ENCODE data around the gene MAJIN. TPM values are rescaled to one million over a fixed set of nuclear protein-coding genes. Genes with fewer than 3 reads are reported as not detected.

MAJIN gene
- total and polyA plus RNA-seq, 9 of the 15 experiments (the other 6 are each of a cell fraction or from before 2014, with no cell fraction given) = 0.17 to 0.83 (median 0.24) TPM; not detected in 2

DNA sequence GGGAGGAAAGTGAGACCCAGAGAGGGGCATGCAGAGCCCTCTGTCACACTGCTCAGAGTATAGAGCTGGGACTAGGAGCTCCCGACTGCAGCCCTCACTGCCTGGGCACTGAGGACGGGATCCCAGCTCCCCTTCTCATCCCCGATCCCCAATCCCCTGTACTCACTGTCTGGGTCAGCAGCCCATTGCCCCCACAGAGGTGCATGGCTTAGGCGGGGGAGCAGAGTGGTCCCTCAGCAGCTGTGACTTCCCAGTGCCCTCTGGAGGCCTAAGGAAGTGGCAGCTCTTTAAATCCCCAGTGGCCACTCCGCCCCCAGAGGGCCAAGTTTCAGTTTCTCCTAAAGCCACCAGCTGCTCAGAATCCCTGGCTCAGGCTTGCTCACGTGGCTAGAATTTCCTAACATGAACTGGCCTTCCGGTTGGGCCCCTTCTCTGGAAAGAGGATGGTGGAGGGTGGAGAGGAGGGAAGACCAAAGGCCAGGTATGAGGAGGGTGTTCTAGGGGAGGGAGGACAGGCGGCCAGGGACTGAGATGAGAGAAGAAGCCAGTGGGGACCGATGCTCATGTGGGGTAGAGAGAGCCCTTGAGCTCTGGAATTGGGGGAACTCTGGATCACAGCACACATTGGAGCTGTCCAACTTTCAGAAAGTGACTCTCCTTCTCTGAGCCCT lies 24.9 kb upstream of the MAJIN start, which contains the start of gene BATF2 (continued):
- TF ChIP-seq, protein P1, sequence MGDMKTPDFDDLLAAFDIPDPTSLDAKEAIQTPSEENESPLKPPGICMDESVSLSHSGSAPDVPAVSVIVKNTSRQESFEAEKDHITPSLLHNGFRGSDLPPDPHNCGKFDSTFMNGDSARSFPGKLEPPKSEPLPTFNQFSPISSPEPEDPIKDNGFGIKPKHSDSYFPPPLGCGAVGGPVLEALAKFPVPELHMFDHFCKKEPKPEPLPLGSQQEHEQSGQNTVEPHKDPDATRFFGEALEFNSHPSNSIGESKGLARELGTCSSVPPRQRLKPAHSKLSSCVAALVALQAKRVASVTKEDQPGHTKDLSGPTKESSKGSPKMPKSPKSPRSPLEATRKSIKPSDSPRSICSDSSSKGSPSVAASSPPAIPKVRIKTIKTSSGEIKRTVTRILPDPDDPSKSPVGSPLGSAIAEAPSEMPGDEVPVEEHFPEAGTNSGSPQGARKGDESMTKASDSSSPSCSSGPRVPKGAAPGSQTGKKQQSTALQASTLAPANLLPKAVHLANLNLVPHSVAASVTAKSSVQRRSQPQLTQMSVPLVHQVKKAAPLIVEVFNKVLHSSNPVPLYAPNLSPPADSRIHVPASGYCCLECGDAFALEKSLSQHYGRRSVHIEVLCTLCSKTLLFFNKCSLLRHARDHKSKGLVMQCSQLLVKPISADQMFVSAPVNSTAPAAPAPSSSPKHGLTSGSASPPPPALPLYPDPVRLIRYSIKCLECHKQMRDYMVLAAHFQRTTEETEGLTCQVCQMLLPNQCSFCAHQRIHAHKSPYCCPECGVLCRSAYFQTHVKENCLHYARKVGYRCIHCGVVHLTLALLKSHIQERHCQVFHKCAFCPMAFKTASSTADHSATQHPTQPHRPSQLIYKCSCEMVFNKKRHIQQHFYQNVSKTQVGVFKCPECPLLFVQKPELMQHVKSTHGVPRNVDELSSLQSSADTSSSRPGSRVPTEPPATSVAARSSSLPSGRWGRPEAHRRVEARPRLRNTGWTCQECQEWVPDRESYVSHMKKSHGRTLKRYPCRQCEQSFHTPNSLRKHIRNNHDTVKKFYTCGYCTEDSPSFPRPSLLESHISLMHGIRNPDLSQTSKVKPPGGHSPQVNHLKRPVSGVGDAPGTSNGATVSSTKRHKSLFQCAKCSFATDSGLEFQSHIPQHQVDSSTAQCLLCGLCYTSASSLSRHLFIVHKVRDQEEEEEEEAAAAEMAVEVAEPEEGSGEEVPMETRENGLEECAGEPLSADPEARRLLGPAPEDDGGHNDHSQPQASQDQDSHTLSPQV (IDR thresholded peaks at IDR 0.05) = peak; percentile 87
- TF ChIP-seq, protein P2, sequence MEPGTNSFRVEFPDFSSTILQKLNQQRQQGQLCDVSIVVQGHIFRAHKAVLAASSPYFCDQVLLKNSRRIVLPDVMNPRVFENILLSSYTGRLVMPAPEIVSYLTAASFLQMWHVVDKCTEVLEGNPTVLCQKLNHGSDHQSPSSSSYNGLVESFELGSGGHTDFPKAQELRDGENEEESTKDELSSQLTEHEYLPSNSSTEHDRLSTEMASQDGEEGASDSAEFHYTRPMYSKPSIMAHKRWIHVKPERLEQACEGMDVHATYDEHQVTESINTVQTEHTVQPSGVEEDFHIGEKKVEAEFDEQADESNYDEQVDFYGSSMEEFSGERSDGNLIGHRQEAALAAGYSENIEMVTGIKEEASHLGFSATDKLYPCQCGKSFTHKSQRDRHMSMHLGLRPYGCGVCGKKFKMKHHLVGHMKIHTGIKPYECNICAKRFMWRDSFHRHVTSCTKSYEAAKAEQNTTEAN (CRISPR knock-in tag; IDR thresholded peaks at IDR 0.05) = 0 out of 2 replicates have a peak, but pooled peaks have one; percentile 18
- no peak for TF ChIP-seq ZNF79 (CRISPR knock-in tag; IDR thresholded peaks at IDR 0.05; ENCODE audit: low read depth)
- TF ChIP-seq ZNF780A (CRISPR knock-in tag; IDR thresholded peaks at IDR 0.05) = no peak
- TF ChIP-seq ZNF354B (CRISPR knock-in tag; IDR thresholded peaks at IDR 0.05) = no peak
- TF ChIP-seq CBFA2T3 (IDR thresholded peaks at IDR 0.05) = no peak
- TF ChIP-seq MBD2 (IDR thresholded peaks at IDR 0.05; ENCODE audit: borderline replicate concordance, low read depth) = no peak
- TF ChIP-seq, protein P3, sequence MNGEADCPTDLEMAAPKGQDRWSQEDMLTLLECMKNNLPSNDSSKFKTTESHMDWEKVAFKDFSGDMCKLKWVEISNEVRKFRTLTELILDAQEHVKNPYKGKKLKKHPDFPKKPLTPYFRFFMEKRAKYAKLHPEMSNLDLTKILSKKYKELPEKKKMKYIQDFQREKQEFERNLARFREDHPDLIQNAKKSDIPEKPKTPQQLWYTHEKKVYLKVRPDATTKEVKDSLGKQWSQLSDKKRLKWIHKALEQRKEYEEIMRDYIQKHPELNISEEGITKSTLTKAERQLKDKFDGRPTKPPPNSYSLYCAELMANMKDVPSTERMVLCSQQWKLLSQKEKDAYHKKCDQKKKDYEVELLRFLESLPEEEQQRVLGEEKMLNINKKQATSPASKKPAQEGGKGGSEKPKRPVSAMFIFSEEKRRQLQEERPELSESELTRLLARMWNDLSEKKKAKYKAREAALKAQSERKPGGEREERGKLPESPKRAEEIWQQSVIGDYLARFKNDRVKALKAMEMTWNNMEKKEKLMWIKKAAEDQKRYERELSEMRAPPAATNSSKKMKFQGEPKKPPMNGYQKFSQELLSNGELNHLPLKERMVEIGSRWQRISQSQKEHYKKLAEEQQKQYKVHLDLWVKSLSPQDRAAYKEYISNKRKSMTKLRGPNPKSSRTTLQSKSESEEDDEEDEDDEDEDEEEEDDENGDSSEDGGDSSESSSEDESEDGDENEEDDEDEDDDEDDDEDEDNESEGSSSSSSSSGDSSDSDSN (IDR thresholded peaks at IDR 0.05; ENCODE audit: borderline replicate concordance in 1 of 2, low read depth in 2 of 2, low read length in 2 of 2) = no peak
- no peak for TF ChIP-seq C11orf30 (IDR thresholded peaks at IDR 0.05; ENCODE audit: low read depth)
- TF ChIP-seq, protein P4, sequence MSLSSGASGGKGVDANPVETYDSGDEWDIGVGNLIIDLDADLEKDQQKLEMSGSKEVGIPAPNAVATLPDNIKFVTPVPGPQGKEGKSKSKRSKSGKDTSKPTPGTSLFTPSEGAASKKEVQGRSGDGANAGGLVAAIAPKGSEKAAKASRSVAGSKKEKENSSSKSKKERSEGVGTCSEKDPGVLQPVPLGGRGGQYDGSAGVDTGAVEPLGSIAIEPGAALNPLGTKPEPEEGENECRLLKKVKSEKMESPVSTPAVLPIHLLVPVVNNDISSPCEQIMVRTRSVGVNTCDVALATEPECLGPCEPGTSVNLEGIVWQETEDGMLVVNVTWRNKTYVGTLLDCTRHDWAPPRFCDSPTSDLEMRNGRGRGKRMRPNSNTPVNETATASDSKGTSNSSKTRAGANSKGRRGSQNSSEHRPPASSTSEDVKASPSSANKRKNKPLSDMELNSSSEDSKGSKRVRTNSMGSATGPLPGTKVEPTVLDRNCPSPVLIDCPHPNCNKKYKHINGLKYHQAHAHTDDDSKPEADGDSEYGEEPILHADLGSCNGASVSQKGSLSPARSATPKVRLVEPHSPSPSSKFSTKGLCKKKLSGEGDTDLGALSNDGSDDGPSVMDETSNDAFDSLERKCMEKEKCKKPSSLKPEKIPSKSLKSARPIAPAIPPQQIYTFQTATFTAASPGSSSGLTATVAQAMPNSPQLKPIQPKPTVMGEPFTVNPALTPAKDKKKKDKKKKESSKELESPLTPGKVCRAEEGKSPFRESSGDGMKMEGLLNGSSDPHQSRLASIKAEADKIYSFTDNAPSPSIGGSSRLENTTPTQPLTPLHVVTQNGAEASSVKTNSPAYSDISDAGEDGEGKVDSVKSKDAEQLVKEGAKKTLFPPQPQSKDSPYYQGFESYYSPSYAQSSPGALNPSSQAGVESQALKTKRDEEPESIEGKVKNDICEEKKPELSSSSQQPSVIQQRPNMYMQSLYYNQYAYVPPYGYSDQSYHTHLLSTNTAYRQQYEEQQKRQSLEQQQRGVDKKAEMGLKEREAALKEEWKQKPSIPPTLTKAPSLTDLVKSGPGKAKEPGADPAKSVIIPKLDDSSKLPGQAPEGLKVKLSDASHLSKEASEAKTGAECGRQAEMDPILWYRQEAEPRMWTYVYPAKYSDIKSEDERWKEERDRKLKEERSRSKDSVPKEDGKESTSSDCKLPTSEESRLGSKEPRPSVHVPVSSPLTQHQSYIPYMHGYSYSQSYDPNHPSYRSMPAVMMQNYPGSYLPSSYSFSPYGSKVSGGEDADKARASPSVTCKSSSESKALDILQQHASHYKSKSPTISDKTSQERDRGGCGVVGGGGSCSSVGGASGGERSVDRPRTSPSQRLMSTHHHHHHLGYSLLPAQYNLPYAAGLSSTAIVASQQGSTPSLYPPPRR (CRISPR knock-in tag; IDR thresholded peaks at IDR 0.05; ENCODE audit: borderline replicate concordance) = no peak
- TF ChIP-seq, protein P5, sequence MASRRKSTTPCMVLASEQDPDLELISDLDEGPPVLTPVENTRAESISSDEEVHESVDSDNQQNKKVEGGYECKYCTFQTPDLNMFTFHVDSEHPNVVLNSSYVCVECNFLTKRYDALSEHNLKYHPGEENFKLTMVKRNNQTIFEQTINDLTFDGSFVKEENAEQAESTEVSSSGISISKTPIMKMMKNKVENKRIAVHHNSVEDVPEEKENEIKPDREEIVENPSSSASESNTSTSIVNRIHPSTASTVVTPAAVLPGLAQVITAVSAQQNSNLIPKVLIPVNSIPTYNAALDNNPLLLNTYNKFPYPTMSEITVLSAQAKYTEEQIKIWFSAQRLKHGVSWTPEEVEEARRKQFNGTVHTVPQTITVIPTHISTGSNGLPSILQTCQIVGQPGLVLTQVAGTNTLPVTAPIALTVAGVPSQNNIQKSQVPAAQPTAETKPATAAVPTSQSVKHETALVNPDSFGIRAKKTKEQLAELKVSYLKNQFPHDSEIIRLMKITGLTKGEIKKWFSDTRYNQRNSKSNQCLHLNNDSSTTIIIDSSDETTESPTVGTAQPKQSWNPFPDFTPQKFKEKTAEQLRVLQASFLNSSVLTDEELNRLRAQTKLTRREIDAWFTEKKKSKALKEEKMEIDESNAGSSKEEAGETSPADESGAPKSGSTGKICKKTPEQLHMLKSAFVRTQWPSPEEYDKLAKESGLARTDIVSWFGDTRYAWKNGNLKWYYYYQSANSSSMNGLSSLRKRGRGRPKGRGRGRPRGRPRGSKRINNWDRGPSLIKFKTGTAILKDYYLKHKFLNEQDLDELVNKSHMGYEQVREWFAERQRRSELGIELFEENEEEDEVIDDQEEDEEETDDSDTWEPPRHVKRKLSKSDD (conservative IDR thresholded peaks at IDR 0.05; ENCODE audit: low read length) = no peak

Measured in K562 (cell line).